ENCODE data around the gene MYCL.

Gene MYCL

DNA sequence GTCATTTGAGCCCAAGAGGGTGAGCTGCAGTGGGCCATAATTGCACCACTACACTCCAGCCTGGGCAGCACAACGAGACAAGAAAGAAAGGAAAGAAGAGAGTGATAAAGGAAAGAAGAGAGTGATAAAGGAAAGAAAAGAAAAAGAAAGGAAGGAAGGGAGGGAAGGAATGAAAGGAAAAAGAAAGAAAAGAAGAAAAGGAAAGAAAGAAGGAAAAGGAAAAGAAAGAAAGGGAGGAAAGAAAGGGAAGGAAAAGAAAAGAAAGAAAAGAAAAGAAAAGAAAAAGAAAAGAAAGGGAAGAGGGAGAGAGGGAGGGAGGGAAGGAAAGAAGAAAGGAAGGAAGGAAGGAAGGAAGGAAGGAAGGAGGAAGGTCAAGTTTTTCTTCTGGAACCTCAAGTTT, 36.0 kb downstream of the MYCL start:
- H3K27ac ChIP-seq, result no peak overlapping the region
- TF ChIP-seq, protein P1, sequence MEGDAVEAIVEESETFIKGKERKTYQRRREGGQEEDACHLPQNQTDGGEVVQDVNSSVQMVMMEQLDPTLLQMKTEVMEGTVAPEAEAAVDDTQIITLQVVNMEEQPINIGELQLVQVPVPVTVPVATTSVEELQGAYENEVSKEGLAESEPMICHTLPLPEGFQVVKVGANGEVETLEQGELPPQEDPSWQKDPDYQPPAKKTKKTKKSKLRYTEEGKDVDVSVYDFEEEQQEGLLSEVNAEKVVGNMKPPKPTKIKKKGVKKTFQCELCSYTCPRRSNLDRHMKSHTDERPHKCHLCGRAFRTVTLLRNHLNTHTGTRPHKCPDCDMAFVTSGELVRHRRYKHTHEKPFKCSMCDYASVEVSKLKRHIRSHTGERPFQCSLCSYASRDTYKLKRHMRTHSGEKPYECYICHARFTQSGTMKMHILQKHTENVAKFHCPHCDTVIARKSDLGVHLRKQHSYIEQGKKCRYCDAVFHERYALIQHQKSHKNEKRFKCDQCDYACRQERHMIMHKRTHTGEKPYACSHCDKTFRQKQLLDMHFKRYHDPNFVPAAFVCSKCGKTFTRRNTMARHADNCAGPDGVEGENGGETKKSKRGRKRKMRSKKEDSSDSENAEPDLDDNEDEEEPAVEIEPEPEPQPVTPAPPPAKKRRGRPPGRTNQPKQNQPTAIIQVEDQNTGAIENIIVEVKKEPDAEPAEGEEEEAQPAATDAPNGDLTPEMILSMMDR (conservative IDR thresholded peaks at IDR 0.05), result no peak

DNA sequence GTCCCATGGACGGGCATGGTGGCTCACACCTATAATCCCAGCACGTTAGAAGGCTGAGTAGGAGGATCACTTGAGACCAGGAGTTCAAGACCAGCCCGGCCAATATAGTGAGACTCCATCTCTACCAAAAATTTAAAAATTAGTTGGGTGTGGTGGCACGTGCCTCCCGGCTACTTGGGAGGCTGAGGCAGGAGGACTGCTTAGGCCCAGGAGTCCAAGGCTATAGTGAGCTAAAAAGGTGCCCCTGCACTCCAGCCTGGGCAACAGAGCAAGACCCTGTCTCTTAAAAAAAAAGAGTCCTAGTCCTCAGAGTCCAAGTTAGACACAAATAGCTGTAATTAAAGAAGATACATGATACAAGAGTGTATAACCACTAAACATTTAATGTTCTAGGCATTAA, 38.5 kb downstream of the MYCL start:
- H3K27ac ChIP-seq, result no peak overlapping the region
- TF ChIP-seq, protein P1 (conservative IDR thresholded peaks at IDR 0.05), result no peak

DNA sequence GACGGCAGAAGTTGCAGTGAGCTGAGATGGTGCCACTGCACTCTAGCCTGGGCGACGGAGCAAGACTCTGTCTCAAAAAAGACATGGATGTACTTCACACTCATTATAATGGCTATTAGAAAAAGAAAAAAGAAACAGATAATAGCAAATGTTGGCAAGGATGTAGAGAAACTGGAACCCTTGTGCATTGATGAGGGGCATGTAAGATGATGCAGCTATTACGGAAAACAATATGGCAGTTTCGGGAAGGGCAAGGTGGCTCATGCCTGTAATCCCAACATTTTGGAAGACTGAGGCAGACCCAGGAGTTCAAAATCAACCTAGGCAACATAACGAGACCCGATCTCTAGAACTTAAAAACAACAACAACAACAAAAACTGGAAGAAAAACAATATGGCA, 40.7 kb downstream of the MYCL start:
- TF ChIP-seq, protein P1 (conservative IDR thresholded peaks at IDR 0.05), result no peak
- peak overlapping the region; percentile 91 for H3K27ac ChIP-seq

DNA sequence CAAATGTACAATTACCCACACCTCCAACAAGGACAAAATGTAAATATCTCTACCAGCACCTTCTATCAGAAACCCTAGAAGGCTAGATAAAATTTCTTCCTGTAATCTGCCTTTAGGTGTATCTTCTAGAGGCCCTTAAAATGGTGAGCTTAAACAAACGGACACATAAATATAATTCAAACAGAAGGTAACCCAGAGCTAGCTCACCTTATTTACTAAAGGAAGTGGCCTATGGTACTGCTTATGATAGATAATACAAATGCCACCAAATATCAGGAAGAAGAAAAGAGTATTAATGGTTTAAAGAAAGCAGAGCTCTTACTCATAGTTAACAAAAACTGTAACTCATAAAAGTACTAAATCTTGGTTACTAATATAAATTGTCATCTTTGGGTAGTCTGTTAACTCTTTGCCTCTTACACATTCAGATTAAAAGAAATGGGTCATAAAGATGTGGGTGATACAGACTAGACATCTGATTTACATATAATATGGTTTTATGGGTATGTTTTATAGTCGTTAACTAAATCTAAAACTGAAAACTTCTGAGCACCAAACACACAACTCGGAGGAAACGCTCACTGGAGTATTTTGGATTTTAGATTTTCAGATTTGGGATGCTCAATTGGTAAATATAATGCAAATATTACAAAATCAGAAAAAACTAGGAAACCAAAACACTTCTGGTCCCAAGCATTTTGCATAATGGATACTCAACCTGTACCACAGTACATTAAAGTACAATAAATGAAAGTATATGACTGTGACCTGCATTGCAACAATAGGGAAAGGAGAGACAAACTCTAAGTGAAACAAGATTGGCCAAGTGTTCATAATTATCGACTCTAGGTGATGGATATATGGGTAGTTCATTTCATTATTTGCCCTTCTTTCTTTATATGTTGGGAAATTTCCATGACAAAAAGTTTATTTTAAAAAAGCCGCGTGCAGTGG, 41.6 kb downstream of the MYCL start:
- TF ChIP-seq, protein P1 (conservative IDR thresholded peaks at IDR 0.05), result no peak
- H3K27ac ChIP-seq, result peak overlapping the region; percentile 91

DNA sequence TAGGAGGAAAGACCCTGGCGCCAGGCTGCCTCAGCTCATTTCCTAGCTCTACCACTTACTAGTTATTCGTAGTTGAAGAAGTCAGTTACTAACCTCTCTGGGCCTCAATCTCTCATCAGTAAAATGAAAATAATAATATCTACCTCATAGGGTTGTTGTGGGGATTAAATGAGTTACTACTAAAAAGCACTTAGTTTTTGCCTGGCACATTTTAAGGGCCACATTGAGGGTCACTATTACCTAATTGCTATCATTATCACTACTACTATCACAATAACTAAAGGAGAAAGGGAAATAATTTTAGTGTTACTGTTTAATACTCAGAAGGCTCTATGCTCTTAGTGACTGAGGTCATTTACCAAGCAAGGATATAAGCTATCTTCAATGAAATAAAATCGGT, 43.4 kb downstream of the MYCL start:
- peak overlapping the region; percentile 91 for H3K27ac ChIP-seq
- TF ChIP-seq, protein P1 (conservative IDR thresholded peaks at IDR 0.05), result no peak

DNA sequence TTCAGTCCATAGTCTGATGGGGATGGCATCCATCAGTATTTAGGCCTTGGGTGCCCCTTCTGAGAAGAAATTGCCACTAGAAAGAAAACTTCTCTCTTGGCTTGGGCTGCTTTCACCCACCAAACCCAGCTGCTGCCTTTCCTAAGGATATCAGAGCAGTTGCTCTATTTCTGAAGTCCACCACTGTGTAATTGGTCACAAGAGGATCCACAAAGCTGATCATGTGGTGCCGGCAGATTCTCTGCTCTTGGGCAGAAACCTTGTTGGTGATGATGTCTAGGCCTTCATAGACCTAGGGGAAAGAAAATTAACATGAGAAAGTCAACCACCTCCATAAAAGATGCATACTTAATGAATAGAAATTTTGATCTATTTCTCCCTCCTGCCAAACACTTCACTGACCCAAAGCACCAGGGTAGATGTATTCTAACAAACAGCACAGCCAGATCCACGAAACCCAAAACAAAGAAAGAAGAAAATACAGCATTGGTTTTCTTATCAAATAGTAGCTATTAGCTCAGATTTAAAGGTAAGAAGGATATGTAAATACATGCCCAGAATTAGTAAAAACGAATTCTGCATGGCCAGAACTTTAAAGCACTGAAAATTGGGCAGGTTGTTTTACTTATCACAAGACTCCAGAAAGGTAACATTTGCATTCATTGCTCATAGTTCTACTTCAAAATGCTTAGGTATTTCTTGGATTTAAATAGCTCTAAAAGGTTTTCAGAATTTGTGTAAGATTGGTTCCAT, 44.4 kb downstream of the MYCL start:
- TF ChIP-seq, protein P1 (conservative IDR thresholded peaks at IDR 0.05), result no peak
- H3K27ac ChIP-seq, result peak overlapping the region; percentile 91

DNA sequence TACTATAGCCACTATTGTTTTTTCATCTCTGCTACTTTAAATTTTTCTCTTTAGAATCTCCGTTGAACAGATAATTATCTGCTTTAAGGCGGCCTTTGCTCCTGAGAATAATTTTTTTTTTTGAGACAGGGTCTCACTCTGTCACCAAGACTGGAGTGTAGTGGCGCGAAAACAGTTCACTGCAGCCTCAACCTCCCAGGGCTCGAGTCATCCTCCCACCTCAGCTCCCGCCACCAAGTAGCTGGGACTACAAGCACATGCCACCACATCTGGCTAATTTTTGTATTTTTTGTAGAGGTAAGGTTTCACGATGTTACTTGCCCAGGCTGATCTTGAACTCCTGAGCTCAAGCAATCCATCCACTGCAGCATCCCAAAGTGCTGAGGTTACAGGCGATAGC, 47.0 kb downstream of the MYCL start:
- TF ChIP-seq, protein P1 (conservative IDR thresholded peaks at IDR 0.05), result no peak
- H3K27ac ChIP-seq, result no peak overlapping the region
